ENCODE measurements around the gene GPHA2. TPM values are rescaled to one million over a fixed set of nuclear protein-coding genes. Genes with fewer than 3 reads are reported as not detected.

GPHA2 gene
- total RNA-seq, 4 donors from 2014 or later = not detected

DNA sequence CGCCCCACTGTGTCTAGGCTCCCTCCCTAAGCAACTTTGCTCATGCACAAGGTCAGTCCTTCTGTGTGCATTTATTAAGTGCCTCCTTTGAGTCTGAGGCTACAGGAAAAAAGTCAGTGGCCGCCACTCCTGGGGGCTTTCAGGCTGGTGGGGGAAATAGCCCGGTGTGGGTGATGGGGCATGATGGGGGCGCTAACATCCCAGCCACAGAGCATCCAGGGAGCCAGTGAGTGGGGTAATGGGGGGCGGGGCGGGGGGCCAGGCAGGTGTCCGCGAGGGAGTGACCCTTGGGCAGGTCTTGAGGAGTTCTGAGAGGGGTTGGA is 47.3 kb downstream of the GPHA2 start:
- TF ChIP-seq, protein P1, sequence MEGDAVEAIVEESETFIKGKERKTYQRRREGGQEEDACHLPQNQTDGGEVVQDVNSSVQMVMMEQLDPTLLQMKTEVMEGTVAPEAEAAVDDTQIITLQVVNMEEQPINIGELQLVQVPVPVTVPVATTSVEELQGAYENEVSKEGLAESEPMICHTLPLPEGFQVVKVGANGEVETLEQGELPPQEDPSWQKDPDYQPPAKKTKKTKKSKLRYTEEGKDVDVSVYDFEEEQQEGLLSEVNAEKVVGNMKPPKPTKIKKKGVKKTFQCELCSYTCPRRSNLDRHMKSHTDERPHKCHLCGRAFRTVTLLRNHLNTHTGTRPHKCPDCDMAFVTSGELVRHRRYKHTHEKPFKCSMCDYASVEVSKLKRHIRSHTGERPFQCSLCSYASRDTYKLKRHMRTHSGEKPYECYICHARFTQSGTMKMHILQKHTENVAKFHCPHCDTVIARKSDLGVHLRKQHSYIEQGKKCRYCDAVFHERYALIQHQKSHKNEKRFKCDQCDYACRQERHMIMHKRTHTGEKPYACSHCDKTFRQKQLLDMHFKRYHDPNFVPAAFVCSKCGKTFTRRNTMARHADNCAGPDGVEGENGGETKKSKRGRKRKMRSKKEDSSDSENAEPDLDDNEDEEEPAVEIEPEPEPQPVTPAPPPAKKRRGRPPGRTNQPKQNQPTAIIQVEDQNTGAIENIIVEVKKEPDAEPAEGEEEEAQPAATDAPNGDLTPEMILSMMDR (IDR thresholded peaks at IDR 0.05; ENCODE audit: low read depth) = no peak

DNA sequence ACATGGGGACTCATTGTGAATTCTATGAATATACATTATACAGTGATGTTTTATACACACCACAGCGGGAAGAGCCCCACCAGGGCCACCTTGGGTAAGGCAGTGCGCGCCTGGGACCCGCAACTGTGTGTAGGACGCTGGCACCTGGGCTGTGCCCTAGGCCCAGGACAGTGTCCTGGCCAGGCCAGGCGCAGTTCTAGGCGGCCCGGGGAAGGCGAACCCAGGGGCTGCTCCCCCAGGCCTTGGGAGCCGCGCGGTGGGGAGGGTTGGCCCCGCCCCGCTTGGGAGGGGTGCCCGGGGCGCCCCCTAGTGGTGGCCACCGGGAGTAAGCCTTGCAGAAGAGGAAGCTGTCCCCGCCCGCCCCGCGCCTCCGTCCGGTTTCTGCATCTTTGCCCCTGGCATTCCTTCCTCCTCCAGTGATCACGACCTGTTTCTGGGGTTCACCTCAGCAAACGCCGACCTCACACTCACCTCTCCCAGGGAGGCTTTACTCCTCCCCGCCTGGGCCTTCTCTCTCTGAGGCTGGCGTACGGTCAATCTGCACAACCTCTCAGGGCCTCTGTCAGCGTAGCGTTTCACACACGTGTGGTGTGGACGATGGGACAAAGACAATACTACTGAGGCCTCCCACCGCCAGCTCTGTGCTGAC is 47.8 kb downstream of the GPHA2 start:
- TF ChIP-seq, protein P1 (IDR thresholded peaks at IDR 0.05; ENCODE audit: low read depth) = no peak

DNA sequence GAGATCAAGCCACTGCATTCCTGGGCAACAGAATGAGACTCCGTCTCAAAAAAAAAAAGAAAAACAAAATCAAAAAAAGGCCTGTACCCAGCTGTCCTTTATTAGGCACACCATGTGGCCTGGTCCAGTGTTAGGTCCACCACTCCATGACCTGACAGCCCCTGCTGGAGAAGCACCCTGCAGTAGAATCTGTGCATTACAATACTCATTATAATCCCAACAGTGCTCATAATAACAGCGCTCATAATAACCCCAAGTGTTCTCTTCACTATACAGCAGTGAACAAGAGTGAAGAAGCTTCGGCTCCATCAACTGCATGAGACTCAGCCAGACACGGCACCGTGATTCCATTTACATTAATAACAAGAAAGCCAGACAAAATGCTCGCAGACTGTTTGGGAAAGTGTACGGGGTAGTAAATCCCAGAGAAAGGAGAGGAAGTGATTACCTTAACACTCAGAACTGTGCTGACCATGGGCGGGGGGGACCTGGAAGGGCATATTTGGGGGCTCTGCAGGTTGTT is 48.4 kb downstream of the GPHA2 start:
- TF ChIP-seq, protein P1 (IDR thresholded peaks at IDR 0.05; ENCODE audit: low read depth) = no peak

DNA sequence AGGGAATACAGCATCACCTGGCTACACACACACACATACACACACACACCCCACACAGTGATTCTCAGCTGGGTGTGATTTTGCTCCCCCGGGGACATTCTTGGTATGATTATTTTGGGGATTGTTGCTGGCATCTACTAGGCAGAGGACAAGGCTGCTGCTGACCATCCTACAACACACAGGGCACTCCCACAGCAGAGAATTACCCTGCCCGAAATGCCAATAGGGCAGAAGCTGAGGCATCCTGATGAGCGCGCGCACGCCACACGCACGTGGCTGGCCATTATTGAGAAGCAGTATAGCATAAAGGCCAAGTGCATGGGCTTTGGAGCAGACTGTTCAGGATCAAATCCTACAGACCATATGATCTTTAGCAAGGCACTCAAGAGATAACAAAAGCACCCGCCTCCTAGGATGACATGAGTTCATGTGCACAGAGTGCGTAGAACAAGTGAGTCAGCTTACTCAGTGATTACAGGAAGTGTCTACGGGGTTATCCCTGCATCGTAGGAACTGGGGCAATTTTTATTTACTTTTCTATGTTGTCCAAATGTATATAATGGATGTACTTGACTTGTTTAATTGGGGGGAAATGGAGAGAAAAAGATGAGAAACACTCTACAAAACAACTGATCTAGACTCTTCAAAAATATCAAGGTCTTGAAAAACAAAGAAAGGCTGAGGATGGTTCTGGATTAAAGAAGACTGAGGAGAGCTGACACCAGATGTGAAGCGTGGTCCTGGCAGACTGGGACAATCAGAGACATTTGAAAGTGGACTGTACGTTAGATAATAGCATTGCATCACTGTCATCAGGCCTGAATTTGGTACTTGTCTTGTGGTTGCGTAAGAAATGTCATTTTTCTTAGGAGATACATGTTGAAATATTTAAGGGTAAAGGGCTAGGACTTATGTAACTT is 50.1 kb downstream of the GPHA2 start:
- TF ChIP-seq, protein P1 (IDR thresholded peaks at IDR 0.05; ENCODE audit: low read depth) = no peak

Small RNA genes within 50 kb of the gene (small RNA-seq; reads per million reads assigned to genes)
- gene MIR6749 = 0.61 reads per million
- not detected for gene MIR6750

Other genes with a start within 250 kb of the GPHA2 start
- 1 to 10 TPM in 3 of 4 donors, under 1 TPM in 1; 0.16 to 7.0 (median 2.9) TPM for gene NRXN2, start 212.7 kb downstream of the GPHA2 start, total RNA-seq
- 10 to 100 TPM in 3 of 4 donors, 1 to 10 TPM in 1; 6.8 to 47.5 (median 14.6) TPM for gene RASGRP2, start 191.8 kb downstream of the GPHA2 start, total RNA-seq
- gene PYGM, start 175.9 kb downstream of the GPHA2 start, total RNA-seq = 10 to 100 TPM in 1 of 4 donors, 1 to 10 TPM in 2, under 1 TPM in 1; 0.51 to 63.7 (median 4.4) TPM
- gene SF1, start 157.4 kb downstream of the GPHA2 start, total RNA-seq = 100 to 1,000 TPM; 215 to 388 (median 273) TPM
- gene MAP4K2, start 132.7 kb downstream of the GPHA2 start, total RNA-seq = 10 to 100 TPM in 2 of 4 donors, 1 to 10 TPM in 2; 5.9 to 14.3 (median 9.1) TPM
- gene MEN1, start 125.3 kb downstream of the GPHA2 start, total RNA-seq = 10 to 100 TPM in 3 of 4 donors, 1 to 10 TPM in 1; 8.6 to 15.8 (median 13.4) TPM
- gene CDC42BPG, start 91.2 kb downstream of the GPHA2 start, total RNA-seq = under 1 TPM in 3 of 4 donors, not detected in 1; 0.17 to 0.38 (median 0.22) TPM
- gene EHD1, start 57.3 kb downstream of the GPHA2 start, total RNA-seq = 100 to 1,000 TPM in 1 of 4 donors, 10 to 100 TPM in 3; 37.2 to 108 (median 46.4) TPM
- 10 to 100 TPM; 12.4 to 47.7 (median 22.2) TPM for gene ATG2A, start 18.7 kb downstream of the GPHA2 start, total RNA-seq
- 10 to 100 TPM in 2 of 4 donors, 1 to 10 TPM in 2; 8.8 to 19.8 (median 14.3) TPM for gene PPP2R5B, start 11.2 kb downstream of the GPHA2 start, total RNA-seq
- not detected for gene MAJIN, start 36.2 kb upstream of the GPHA2 start, total RNA-seq
- gene BATF2, start 61.1 kb upstream of the GPHA2 start, total RNA-seq = 1 to 10 TPM in 2 of 4 donors, under 1 TPM in 1, not detected in 1; 0.68 to 1.9 (median 1.3) TPM
- gene ARL2, start 78.3 kb upstream of the GPHA2 start, total RNA-seq = 100 to 1,000 TPM in 2 of 4 donors, 10 to 100 TPM in 2; 90.8 to 165 (median 131) TPM
- gene SNX15, start 91.5 kb upstream of the GPHA2 start, total RNA-seq = 10 to 100 TPM; 16.0 to 39.2 (median 20.5) TPM
- 10 to 100 TPM in 1 of 4 donors, 1 to 10 TPM in 3; 4.0 to 22.0 (median 7.0) TPM for gene SAC3D1, start 105.3 kb upstream of the GPHA2 start, total RNA-seq
- 10 to 100 TPM in 3 of 4 donors, 1 to 10 TPM in 1; 2.9 to 26.3 (median 16.4) TPM for gene NAALADL1, start 122.7 kb upstream of the GPHA2 start, total RNA-seq
- gene CDCA5, start 148.1 kb upstream of the GPHA2 start, total RNA-seq = 1 to 10 TPM in 1 of 4 donors, under 1 TPM in 1, not detected in 2; 0.66 to 1.9 TPM
- 10 to 100 TPM; 24.8 to 47.8 (median 36.6) TPM for gene ZFPL1, start 148.3 kb upstream of the GPHA2 start, total RNA-seq
- 100 to 1,000 TPM in 3 of 4 donors, 10 to 100 TPM in 1; 84.8 to 300 (median 174) TPM for gene VPS51, start 160.3 kb upstream of the GPHA2 start, total RNA-seq
- gene TM7SF2, start 176.0 kb upstream of the GPHA2 start, total RNA-seq = 100 to 1,000 TPM in 3 of 4 donors, 10 to 100 TPM in 1; 95.1 to 339 (median 209) TPM
- gene ZNHIT2, start 181.8 kb upstream of the GPHA2 start, total RNA-seq = 10 to 100 TPM in 1 of 4 donors, 1 to 10 TPM in 3; 4.4 to 12.6 (median 8.2) TPM
- gene FAU, start 186.2 kb upstream of the GPHA2 start, total RNA-seq = 1,000 to 10,000 TPM in 1 of 4 donors, 100 to 1,000 TPM in 3; 793 to 1,064 (median 875) TPM
- gene MRPL49, start 186.4 kb upstream of the GPHA2 start, total RNA-seq = 10 to 100 TPM; 34.1 to 60.8 (median 48.7) TPM
- 10 to 100 TPM; 29.3 to 61.0 (median 46.0) TPM for gene SYVN1, start 198.6 kb upstream of the GPHA2 start, total RNA-seq
- not detected for gene SPDYC, start 234.3 kb upstream of the GPHA2 start, total RNA-seq
- 100 to 1,000 TPM in 2 of 4 donors, 10 to 100 TPM in 2; 86.4 to 112 (median 95.7) TPM for gene CAPN1, start 246.0 kb upstream of the GPHA2 start, total RNA-seq